Glomerular visceral epithelial cell (primary cell): ENCODE measurements around the gene DBR1.

Experiments
- DNase-seq: peaks from one replicate; pipeline ENCODE4 v3.0.0-alpha.2; 2016; ENCODE audit errors: extremely low spot score

DBR1 gene

GRCh38 chr3:138124188-138124587 is 50.5 kb downstream of the DBR1 start:
- no peak for DNase-seq

DNA sequence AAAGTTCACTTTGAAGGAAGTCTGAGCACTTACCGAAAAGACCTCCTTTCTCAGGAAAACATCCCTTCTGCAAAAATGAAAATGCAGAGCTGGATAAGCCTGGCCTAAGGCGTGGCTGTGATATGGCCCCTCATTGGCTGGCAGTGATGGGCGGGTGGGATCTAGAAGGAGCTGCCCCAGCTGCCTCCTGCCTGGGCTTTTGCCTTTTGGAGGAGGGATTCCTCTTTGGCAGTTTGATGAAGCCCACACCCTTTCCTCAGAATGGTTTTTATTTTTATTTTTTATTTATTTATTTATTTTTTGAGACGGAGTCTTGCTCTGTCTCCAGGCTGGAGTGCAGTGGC is 55.3 kb downstream of the DBR1 start:
- DNase-seq = no peak

DNA sequence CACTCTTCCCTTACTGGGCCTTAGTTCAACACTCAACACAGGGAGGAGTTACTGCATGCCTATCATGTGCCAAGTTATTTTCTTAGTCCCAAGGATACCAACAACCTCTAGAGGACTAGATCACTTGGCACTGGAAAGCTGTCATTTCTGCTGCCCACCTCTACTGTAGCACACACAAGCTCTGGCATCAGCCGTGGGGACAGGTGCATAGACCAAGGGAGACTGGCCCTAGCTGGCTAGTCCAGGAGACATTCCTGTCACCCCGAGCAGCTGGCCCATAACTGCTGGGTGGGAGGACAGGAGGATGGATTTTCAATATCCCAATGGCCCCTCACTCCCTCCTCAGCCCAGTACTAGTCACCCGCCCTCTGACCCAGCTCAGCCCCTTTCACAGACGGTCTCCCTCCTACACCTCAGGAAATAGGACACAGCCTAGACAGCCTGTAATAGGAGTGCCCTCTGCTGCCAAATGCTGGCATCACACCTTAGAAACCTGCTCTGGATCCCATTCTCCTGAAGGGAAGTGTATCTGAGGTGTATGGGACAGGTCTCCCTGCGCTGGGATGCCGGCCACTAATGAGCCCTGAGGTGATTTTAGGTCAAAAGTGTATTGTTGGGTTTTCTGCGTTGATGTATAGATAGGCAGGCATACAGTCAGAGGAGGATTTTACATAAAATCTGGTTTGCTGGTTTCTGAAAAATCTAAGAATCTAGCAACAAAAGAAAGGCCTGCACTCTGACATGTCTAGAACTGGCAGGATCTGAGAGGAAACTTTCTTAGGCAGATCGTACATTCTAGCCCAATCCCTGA is 55.9 kb downstream of the DBR1 start:
- DNase-seq = peak; percentile 76

- DNase-seq = peak; percentile 87
Measured at GRCh38 chr3:138114988-138115971, 59.4 kb downstream of the DBR1 start, which contains the start of gene DZIP1L. Gene DZIP1L (minus strand): TSS chr3:138115608. CDS start chr3:138103971, 11,637 bp downstream.

GRCh38 chr3:138114431-138114918 is 60.2 kb downstream of the DBR1 start:
- DNase-seq = peak; percentile 43

DNA sequence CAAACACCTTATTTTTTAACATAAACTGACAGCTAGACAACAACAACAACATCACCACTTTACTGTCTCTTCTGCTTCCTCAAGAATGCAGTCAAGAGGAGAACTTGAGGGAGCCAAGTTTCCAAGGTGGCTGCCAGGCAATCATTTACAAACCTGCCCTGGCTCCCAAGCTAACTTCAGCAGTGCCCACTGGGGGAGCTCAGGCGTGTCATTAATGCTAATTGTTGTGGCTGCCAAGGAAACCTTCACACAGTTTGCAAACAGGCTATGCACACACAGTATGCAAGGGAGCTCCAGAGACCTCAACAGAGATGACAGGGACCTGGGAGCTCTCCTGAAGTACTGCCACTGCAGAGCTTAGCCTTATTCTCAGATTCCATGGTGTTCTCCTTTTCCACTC is 61.4 kb downstream of the DBR1 start:
- DNase-seq = peak; percentile 91

DNA sequence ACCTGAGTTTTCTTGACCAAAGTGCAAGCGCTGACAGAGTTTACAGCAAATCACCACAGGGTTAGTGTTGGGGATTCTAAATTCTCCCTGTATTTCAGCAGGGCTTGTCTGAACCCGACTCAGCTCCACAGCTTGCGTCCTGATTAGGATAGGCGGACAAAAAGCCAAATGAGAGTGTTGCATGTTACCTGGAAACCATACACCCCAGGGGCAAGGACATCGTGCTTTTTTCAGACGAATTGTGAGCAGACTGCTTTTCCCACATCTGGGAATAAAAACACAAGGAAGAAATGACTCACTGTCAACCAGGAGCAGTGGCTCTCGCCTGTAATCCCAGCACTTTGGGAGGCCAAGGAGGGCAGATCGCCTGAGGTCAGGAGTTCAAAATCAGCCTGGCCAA is 62.4 kb downstream of the DBR1 start:
- DNase-seq = peak; percentile 14
